Cardiac muscle cell (in vitro differentiated cells and primary cell): ENCODE data around the gene HOTAIR. TPM values are rescaled to one million over a fixed set of nuclear protein-coding genes. Genes with fewer than 3 reads are reported as not detected.

Experiments
- DNase-seq, 2 donors: peaks; one replicate each; pipeline versions ENCODE4 v3.0.0 to v3.0.0-alpha.2; 2010 to 2017; ENCODE audit warnings: low read depth in 1 of 2, low spot score in 1 of 2
- H3K27ac ChIP-seq: fragments of 200-600 bp; sonication (generic); 2 replicates; pipeline ENCODE4 v1.5.1; 2016
- H3K27me3 ChIP-seq: fragments of 200-600 bp; sonication (generic); 2 replicates; pipeline ENCODE4 v1.6.0; 2016; ENCODE audit warnings: control low read depth
- H3K36me3 ChIP-seq: fragments of 200-600 bp; sonication (generic); 2 replicates; pipeline ENCODE4 v1.5.1; 2016; ENCODE audit warnings: control low read depth
- H3K4me1 ChIP-seq: fragments of 200-600 bp; sonication (generic); 2 replicates; pipeline ENCODE4 v1.8.1; 2017; ENCODE audit warnings: low read depth, mild to moderate bottlenecking, mixed run types
- H3K4me3 ChIP-seq: fragments of 200-600 bp; sonication (generic); 2 replicates; pipeline ENCODE4 v1.5.1; 2016; ENCODE audit warnings: mild to moderate bottlenecking
- H3K9me3 ChIP-seq: fragments of 200-600 bp; sonication (generic); 2 replicates; pipeline ENCODE4 v1.5.1; 2017; ENCODE audit warnings: low read depth, mild to moderate bottlenecking, control low read depth
- CTCF ChIP-seq: IDR thresholded peaks from 2 replicates; pipeline ENCODE4 v1.5.1; 2012; ENCODE audit warnings: low read depth, mild to moderate bottlenecking, low read length
- polyA plus RNA-seq: library from polyadenylated mRNA; unstranded; fragments of >200 nt; fragmentation: Nextera tagmentation; extraction: Ambion mirVana; gene quantifications from 2 replicates; pipeline ENCODE4 v1.2.1, GENCODE V29; 2016
- total RNA-seq: library from RNA; depleted of rRNA; stranded (reverse); fragments of >200 nt; gene quantifications from 2 replicates; pipeline ENCODE4 v1.2.3, GENCODE V29; 2016

Gene HOTAIR
- total and polyA plus RNA-seq, 2 experiments from 2014 or later, result not detected

GRCh38 chr12:53944907-53945847, 29.6 kb downstream of the HOTAIR start:
- no peaks in the 10 kb centered on the region for H3K4me1 ChIP-seq
- no peaks in the 10 kb centered on the region for H3K36me3 ChIP-seq
- no peak overlapping the region for H3K27ac ChIP-seq
- no peaks in the 10 kb centered on the region for H3K9me3 ChIP-seq
- peaks cover 100% of the 10 kb centered on the region for H3K27me3 ChIP-seq
- no peak overlapping the region for H3K4me3 ChIP-seq
- no peak for TF ChIP-seq CTCF
- DNase-seq, result no peak

GRCh38 chr12:53944209-53944608, 30.5 kb downstream of the HOTAIR start:
- Histone ChIP-seq H3K36me3 (no peaks in the 10 kb centered on the region), H3K9me3 (no peaks in the 10 kb centered on the region), H3K4me3 (no peak overlapping the region), H3K4me1 (no peaks in the 10 kb centered on the region), H3K27ac (no peak overlapping the region), H3K27me3 (peaks cover 100% of the 10 kb centered on the region)
- DNase-seq, result no peak
- no peak for TF ChIP-seq CTCF

- Histone ChIP-seq H3K27me3 (peaks cover 100% of the 10 kb centered on the region), H3K9me3 (no peaks in the 10 kb centered on the region), H3K36me3 (no peaks in the 10 kb centered on the region), H3K4me3 (no peak overlapping the region), H3K27ac (no peak overlapping the region), H3K4me1 (no peaks in the 10 kb centered on the region)
- no peak for DNase-seq
- no peak for TF ChIP-seq CTCF
These were observed 32.2 kb downstream of the HOTAIR start for GRCh38 chr12:53942467-53942997.

- peaks cover 100% of the 10 kb centered on the region for H3K27me3 ChIP-seq
- H3K4me3 ChIP-seq, result no peak overlapping the region
- no peak overlapping the region for H3K27ac ChIP-seq
- no peak for DNase-seq
- H3K9me3 ChIP-seq, result no peaks in the 10 kb centered on the region
- no peaks in the 10 kb centered on the region for H3K36me3 ChIP-seq
- no peak for TF ChIP-seq CTCF
- H3K4me1 ChIP-seq, result no peaks in the 10 kb centered on the region
These were observed 33.0 kb downstream of the HOTAIR start for GRCh38 chr12:53941750-53942149.

GRCh38 chr12:53941187-53941586, 33.6 kb downstream of the HOTAIR start:
- peaks cover 100% of the 10 kb centered on the region for H3K27me3 ChIP-seq
- no peak for DNase-seq
- no peaks in the 10 kb centered on the region for H3K36me3 ChIP-seq
- TF ChIP-seq CTCF, result no peak
- no peak overlapping the region for H3K4me3 ChIP-seq
- H3K9me3 ChIP-seq, result no peaks in the 10 kb centered on the region
- no peak overlapping the region for H3K27ac ChIP-seq
- no peaks in the 10 kb centered on the region for H3K4me1 ChIP-seq
